CD14-positive monocyte (primary cell): ENCODE measurements around the gene LRBA. TPM values are rescaled to one million over a fixed set of nuclear protein-coding genes. Genes with fewer than 3 reads are reported as not detected.

ENCODE experiments used
- DNase-seq, 3 donors: peaks; one replicate each; pipeline ENCODE4 v3.0.0-alpha.2; 2011 to 2022
- H2AFZ ChIP-seq: 2 replicates; pipeline ENCODE4 v1.6.0; 2012; ENCODE audit warnings: mild to moderate bottlenecking, low read depth, low read length, inconsistent platforms; ENCODE audit not compliant: insufficient read depth, poor library complexity, severe bottlenecking
- H3K27ac ChIP-seq, 2 donors: 1 replicate in 1 of 2; 2 replicates in 1 of 2; pipeline ENCODE4 v1.5.1; 2012 to 2013; ENCODE audit warnings: low read length in 2 of 2, control low read depth in 1 of 2, inconsistent platforms in 1 of 2, low read depth in 1 of 2, mild to moderate bottlenecking in 1 of 2
- H3K27me3 ChIP-seq, 2 donors: one replicate each; pipeline versions ENCODE4 v1.6.0 to v1.6.1; 2011 to 2013; ENCODE audit warnings: low read length in 2 of 2; ENCODE audit not compliant: control insufficient read depth in 2 of 2, insufficient read depth in 2 of 2
- H3K36me3 ChIP-seq, 2 donors: replicated peaks in 1 of 2; 1 replicate in 1 of 2; 2 replicates in 1 of 2; pipeline versions ENCODE4 v1.5.1 to v1.6.1; 2012 to 2013; ENCODE audit warnings: low read length in 2 of 2, control low read depth in 1 of 2, inconsistent platforms in 1 of 2, mild to moderate bottlenecking in 1 of 2; ENCODE audit not compliant: insufficient read depth in 2 of 2, control insufficient read depth in 1 of 2
- H3K4me1 ChIP-seq, 2 donors: 1 replicate in 1 of 2; 2 replicates in 1 of 2; pipeline versions ENCODE4 v1.5.1 to v1.6.1; 2012 to 2013; ENCODE audit warnings: low read length in 2 of 2, control low read depth in 1 of 2, inconsistent platforms in 1 of 2, mild to moderate bottlenecking in 1 of 2, moderate library complexity in 1 of 2; ENCODE audit not compliant: insufficient read depth in 2 of 2, control insufficient read depth in 1 of 2
- H3K4me2 ChIP-seq: replicated peaks from 2 replicates; pipeline ENCODE3; 2012; ENCODE audit warnings: low read length, moderate library complexity, mild to moderate bottlenecking; ENCODE audit not compliant: poor library complexity, severe bottlenecking; ENCODE audit errors: extremely low read depth
- H3K4me3 ChIP-seq, 3 experiments: fragments of 200-600 bp in 1 of 3; sonication (generic) in 1 of 3; replicated peaks in 1 of 3; 1 replicate in 2 of 3; 2 replicates in 1 of 3; pipeline ENCODE4 v1.5.1; 2011 to 2013; ENCODE audit warnings: low read length in 3 of 3, mild to moderate bottlenecking in 3 of 3, control low read depth in 2 of 3, low read depth in 2 of 3, inconsistent platforms in 1 of 3, moderate library complexity in 1 of 3
- H3K79me2 ChIP-seq: 2 replicates; pipeline ENCODE4 v1.6.0; 2012; ENCODE audit warnings: mild to moderate bottlenecking, control low read depth, inconsistent platforms, low read length, moderate library complexity; ENCODE audit not compliant: insufficient read depth
- H3K9ac ChIP-seq: 2 replicates; pipeline ENCODE4 v1.6.0; 2017; ENCODE audit warnings: low read length, mild to moderate bottlenecking; ENCODE audit not compliant: insufficient read depth, poor library complexity, severe bottlenecking
- H3K9me3 ChIP-seq, 2 donors: replicated peaks in 1 of 2; 1 replicate in 1 of 2; 2 replicates in 1 of 2; pipeline versions ENCODE4 v1.5.1 to v1.6.1; 2012 to 2013; ENCODE audit warnings: low read length in 2 of 2, control low read depth in 1 of 2; ENCODE audit not compliant: control insufficient read depth in 1 of 2, insufficient read depth in 1 of 2
- H4K20me1 ChIP-seq: 2 replicates; pipeline ENCODE4 v1.6.0; 2012; ENCODE audit warnings: mild to moderate bottlenecking, low read length, control low read depth, moderate library complexity; ENCODE audit not compliant: insufficient read depth
- H3K27ac Mint-ChIP-seq, 7 donors: one replicate each; pipeline ENCODE4 v1.8.0; 2020; ENCODE audit warnings: mild to moderate bottlenecking in 7 of 7, mixed read lengths in 7 of 7, moderate library complexity in 6 of 7, inconsistent platforms in 2 of 7
- H3K27me3 Mint-ChIP-seq, 3 donors: one replicate each; pipeline ENCODE4 v1.8.0; 2021 to 2022; ENCODE audit warnings: low read depth in 3 of 3, mild to moderate bottlenecking in 3 of 3, mixed read lengths in 3 of 3, moderate library complexity in 3 of 3, inconsistent platforms in 1 of 3
- H3K36me3 Mint-ChIP-seq, 2 donors: one replicate each; pipeline ENCODE4 v1.8.0; 2020; ENCODE audit warnings: mixed read lengths in 2 of 2, inconsistent platforms in 1 of 2, mild to moderate bottlenecking in 1 of 2
- H3K4me1 Mint-ChIP-seq: one replicate; pipeline ENCODE4 v1.8.0; 2020; ENCODE audit warnings: mild to moderate bottlenecking, mixed read lengths
- H3K4me3 Mint-ChIP-seq, 2 donors: one replicate each; pipeline ENCODE4 v1.8.0; 2020; ENCODE audit warnings: mild to moderate bottlenecking in 2 of 2, mixed read lengths in 2 of 2, moderate library complexity in 1 of 2
- H3K9me3 Mint-ChIP-seq, 7 donors: one replicate each; pipeline ENCODE4 v1.8.0; 2020 to 2022; ENCODE audit warnings: mixed read lengths in 7 of 7, mild to moderate bottlenecking in 6 of 7, moderate library complexity in 6 of 7, inconsistent platforms in 2 of 7
- WGBS: methylation state at CpG from one replicate; pipeline ENCODE4 v1.1.5; 2013; ENCODE audit warnings: missing lambda C conversion rate; ENCODE audit not compliant: insufficient coverage; 5-methylcytosine and 5-hydroxymethylcytosine counted together
- intact Hi-C, 2 donors: fragments of 100-400 bp; cut with micrococcal nuclease; formaldehyde crosslinking; loops; one replicate each; pipeline versions ENCODE4 v1.15.0 to v1.15.1; 2023
- polyA plus RNA-seq, 3 donors: library from polyadenylated mRNA; depleted of rRNA in 1 of 3; unstranded in 2 of 3; stranded (reverse) in 1 of 3; fragments of 300-500 nt in 2 of 3; fragments of >200 nt in 1 of 3; fragmentation: Illumina TruSeq in 2 of 3; gene quantifications; 1 replicate in 2 of 3; 2 replicates in 1 of 3; pipeline ENCODE4 v1.2.3, GENCODE V29; 2012 to 2021
- TF ChIP-seq, protein P1 (sequence below): fragments of 200-600 bp; IDR thresholded peaks from one replicate; pipeline ENCODE4 v1.8.0; 2022; ENCODE audit warnings: antibody characterized with exemption, mild to moderate bottlenecking

LRBA gene
- polyA plus RNA-seq, 3 donors, result 1.5 to 5.5 (median 4.4) TPM

DNA sequence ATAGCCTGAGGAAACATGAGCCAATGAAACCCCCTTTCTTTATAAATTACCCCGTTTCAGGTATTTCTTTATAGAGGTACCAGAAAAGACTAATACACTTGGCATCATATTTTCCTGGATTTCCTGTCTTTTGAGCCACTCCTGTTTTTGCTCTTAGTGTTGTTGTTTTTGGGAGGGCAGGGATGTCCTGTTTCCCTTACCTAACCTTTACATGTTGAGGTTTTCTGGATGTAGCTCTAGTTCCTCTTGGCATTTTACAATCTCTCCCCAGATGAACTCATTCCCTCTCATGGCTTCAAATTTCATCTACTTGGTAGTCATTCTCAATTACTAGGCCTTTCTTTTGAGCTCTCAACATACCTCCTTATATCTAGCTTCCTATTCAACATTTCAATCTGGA, 537.2 kb downstream of the LRBA start:
- peaks cover 0 to 3% of the 10 kb centered on the region in 2 donors for H3K9me3 ChIP-seq
- no peak overlapping the region for H3K4me3 Mint-ChIP-seq
- TF ChIP-seq, protein P1, sequence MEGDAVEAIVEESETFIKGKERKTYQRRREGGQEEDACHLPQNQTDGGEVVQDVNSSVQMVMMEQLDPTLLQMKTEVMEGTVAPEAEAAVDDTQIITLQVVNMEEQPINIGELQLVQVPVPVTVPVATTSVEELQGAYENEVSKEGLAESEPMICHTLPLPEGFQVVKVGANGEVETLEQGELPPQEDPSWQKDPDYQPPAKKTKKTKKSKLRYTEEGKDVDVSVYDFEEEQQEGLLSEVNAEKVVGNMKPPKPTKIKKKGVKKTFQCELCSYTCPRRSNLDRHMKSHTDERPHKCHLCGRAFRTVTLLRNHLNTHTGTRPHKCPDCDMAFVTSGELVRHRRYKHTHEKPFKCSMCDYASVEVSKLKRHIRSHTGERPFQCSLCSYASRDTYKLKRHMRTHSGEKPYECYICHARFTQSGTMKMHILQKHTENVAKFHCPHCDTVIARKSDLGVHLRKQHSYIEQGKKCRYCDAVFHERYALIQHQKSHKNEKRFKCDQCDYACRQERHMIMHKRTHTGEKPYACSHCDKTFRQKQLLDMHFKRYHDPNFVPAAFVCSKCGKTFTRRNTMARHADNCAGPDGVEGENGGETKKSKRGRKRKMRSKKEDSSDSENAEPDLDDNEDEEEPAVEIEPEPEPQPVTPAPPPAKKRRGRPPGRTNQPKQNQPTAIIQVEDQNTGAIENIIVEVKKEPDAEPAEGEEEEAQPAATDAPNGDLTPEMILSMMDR, result no peak
- H3K4me2 ChIP-seq, result no peak overlapping the region
- H3K36me3 ChIP-seq, result no peaks in the 10 kb centered on the region
- no peaks in the 10 kb centered on the region for H3K4me1 ChIP-seq
- no peak overlapping the region for H3K27ac Mint-ChIP-seq
- no peak overlapping the region for H3K27ac ChIP-seq
- no CpG with 5 or more reads among the region's 1 CpG for WGBS
- DNase-seq, result no peak
- H3K79me2 ChIP-seq, result no peaks in the 10 kb centered on the region
- no peak overlapping the region for H3K4me3 ChIP-seq
- H2AFZ ChIP-seq, result no peak overlapping the region
- H4K20me1 ChIP-seq, result no peaks in the 10 kb centered on the region
- no peaks in the 10 kb centered on the region for H3K27me3 ChIP-seq
- intact Hi-C loops, result no loop called here
- H3K4me1 Mint-ChIP-seq, result no peaks in the 10 kb centered on the region
- H3K9me3 Mint-ChIP-seq, result peaks cover 0 to 11% (median 2%) of the 10 kb centered on the region in 7 donors
- no peaks in the 10 kb centered on the region for H3K27me3 Mint-ChIP-seq
- H3K9ac ChIP-seq, result no peak overlapping the region
- peaks cover 4 to 8% of the 10 kb centered on the region in 2 donors for H3K36me3 Mint-ChIP-seq

DNA sequence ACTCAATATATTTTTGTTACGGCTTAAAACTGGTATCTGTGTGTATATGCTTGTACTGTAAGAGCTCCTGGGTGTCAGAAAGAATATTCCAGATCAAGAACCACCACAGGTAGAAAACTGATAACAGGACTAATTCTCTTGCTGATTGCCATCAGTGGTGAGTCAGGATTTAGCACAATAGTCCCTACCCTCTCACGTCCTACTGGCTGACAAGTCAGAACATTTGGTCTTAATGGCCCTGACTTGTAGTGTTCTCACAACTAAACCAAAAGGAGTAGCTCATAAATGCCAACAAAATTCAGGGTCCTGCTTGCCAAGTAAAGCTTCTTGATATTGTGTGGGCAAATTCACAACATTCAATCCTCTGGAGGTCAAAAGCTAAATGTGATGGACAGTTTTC, 538.3 kb downstream of the LRBA start:
- no peaks in the 10 kb centered on the region for H3K4me1 Mint-ChIP-seq
- Histone ChIP-seq H4K20me1 (no peaks in the 10 kb centered on the region), H3K4me3 (no peak overlapping the region), H3K79me2 (no peaks in the 10 kb centered on the region), H3K27ac (no peak overlapping the region), H3K9ac (no peak overlapping the region), H3K9me3 (peaks cover 0 to 3% of the 10 kb centered on the region in 2 donors), H3K36me3 (no peaks in the 10 kb centered on the region), H3K4me1 (no peaks in the 10 kb centered on the region), H3K4me2 (no peak overlapping the region), H2AFZ (no peak overlapping the region), H3K27me3 (no peaks in the 10 kb centered on the region)
- no peak for DNase-seq
- no peak overlapping the region for H3K4me3 Mint-ChIP-seq
- peaks cover 4 to 8% of the 10 kb centered on the region in 2 donors for H3K36me3 Mint-ChIP-seq
- H3K27ac Mint-ChIP-seq, result no peak overlapping the region
- WGBS, result no CpG with 5 or more reads among the region's 2 CpGs
- TF ChIP-seq, protein P1, result no peak
- H3K9me3 Mint-ChIP-seq, result peaks cover 0 to 11% (median 2%) of the 10 kb centered on the region in 7 donors
- intact Hi-C loops, result no loop called here
- no peaks in the 10 kb centered on the region for H3K27me3 Mint-ChIP-seq
